Ishikawa (cell line): Measurements from ENCODE around the gene RELCH.

Experiments
- CEBPB ChIP-seq: IDR thresholded peaks from 2 replicates; pipeline ENCODE4 v1.6.1; 2012
- CREB1 ChIP-seq: IDR thresholded peaks from 2 replicates; pipeline ENCODE4 v1.6.1; 2012; ENCODE audit warnings: low read depth
- EGR1 ChIP-seq: IDR thresholded peaks from 2 replicates; pipeline ENCODE4 v1.6.1; 2012
- EP300 ChIP-seq: IDR thresholded peaks from 2 replicates; pipeline ENCODE4 v1.6.1; 2012; ENCODE audit warnings: borderline replicate concordance
- FOXM1 ChIP-seq: IDR thresholded peaks from 2 replicates; pipeline ENCODE4 v1.6.1; 2012; ENCODE audit warnings: low read depth, borderline replicate concordance
- MAX ChIP-seq: IDR thresholded peaks from 2 replicates; pipeline ENCODE4 v1.6.1; 2012
- NFIC ChIP-seq: IDR thresholded peaks from 2 replicates; pipeline ENCODE4 v1.6.1; 2012
- RAD21 ChIP-seq: IDR thresholded peaks from 2 replicates; pipeline ENCODE4 v1.6.1; 2012; ENCODE audit warnings: low read depth
- REST ChIP-seq: IDR thresholded peaks from 2 replicates; pipeline ENCODE4 v1.6.1; 2012; ENCODE audit warnings: low read depth, mild to moderate bottlenecking
- TAF1 ChIP-seq: IDR thresholded peaks from 2 replicates; pipeline ENCODE4 v1.6.1; 2012; ENCODE audit warnings: low read depth, mild to moderate bottlenecking
- TCF12 ChIP-seq: IDR thresholded peaks from 2 replicates; pipeline ENCODE4 v1.6.1; 2012; ENCODE audit warnings: low read depth
- TEAD4 ChIP-seq: IDR thresholded peaks from 2 replicates; pipeline ENCODE4 v1.6.1; 2012
- USF1 ChIP-seq: IDR thresholded peaks from 2 replicates; pipeline ENCODE4 v1.6.1; 2012
- YY1 ChIP-seq: IDR thresholded peaks from 2 replicates; pipeline ENCODE4 v1.6.1; 2012; ENCODE audit warnings: low read depth
- ZBTB7A ChIP-seq: IDR thresholded peaks from 2 replicates; pipeline ENCODE4 v1.6.1; 2012; ENCODE audit warnings: low read depth

RELCH gene

GRCh38 chr18:62152844-62153243, 34.2 kb upstream of the RELCH start:
- TF ChIP-seq TCF12 (no peak), NFIC (no peak), CEBPB (no peak)

GRCh38 chr18:62157843-62158242, 29.2 kb upstream of the RELCH start:
- TF ChIP-seq ZBTB7A (no peak), YY1 (no peak), FOXM1 (no peak), EGR1 (no peak), TCF12 (no peak)

GRCh38 chr18:62164310-62164709, 22.7 kb upstream of the RELCH start:
- TF ChIP-seq CEBPB (no peak), FOXM1 (no peak), MAX (no peak), REST (no peak), RAD21 (no peak), TCF12 (no peak), TAF1 (no peak), TEAD4 (no peak), NFIC (no peak), CREB1 (no peak), ZBTB7A (no peak), YY1 (no peak), EGR1 (no peak), EP300 (no peak), USF1 (no peak)

- TF ChIP-seq EGR1, result no peak
- TF ChIP-seq CREB1, result no peak
- TF ChIP-seq RAD21, result no peak
These were observed 22.1 kb upstream of the RELCH start for GRCh38 chr18:62164855-62165487.

- TF ChIP-seq TAF1 (no peak), YY1 (no peak), MAX (no peak), USF1 (no peak), TCF12 (no peak)
These were observed 21.5 kb upstream of the RELCH start for GRCh38 chr18:62165583-62165982.

- TF ChIP-seq NFIC (no peak), EGR1 (no peak), MAX (no peak), TCF12 (no peak), REST (no peak), YY1 (no peak), RAD21 (no peak), EP300 (no peak), CREB1 (no peak), CEBPB (no peak), TAF1 (no peak), TEAD4 (no peak)
These were observed 16.2 kb upstream of the RELCH start for GRCh38 chr18:62170857-62171256.

- TF ChIP-seq TEAD4, result no peak
- TF ChIP-seq EP300, result no peak
These were observed 14.8 kb upstream of the RELCH start for GRCh38 chr18:62172298-62172697.
